Muscle of arm (tissue), 12 donors: ENCODE results near the gene GRAP2. TPM values are rescaled to one million over a fixed set of nuclear protein-coding genes. Genes with fewer than 3 reads are reported as not detected.
"Not testable (repeated sequence)": the region's sequence is repeated elsewhere in the genome, so short reads cannot be mapped to it uniquely, and the experiment has no call there.

Source experiments
- DNase-seq: peaks from one replicate; pipeline ENCODE4 v3.0.0-alpha.2; 2013
- polyA plus RNA-seq, 12 donors: library from polyadenylated mRNA; unstranded; fragments of 120-200 nt; gene quantifications; one replicate each; pipeline ENCODE4 v1.2.1, GENCODE V29; 2013; ENCODE audit not compliant: insufficient read length in 12 of 12

GRAP2 gene
- polyA plus RNA-seq, 12 donors: 0.28 to 3.1 (median 0.85) TPM; not detected in 2

DNA sequence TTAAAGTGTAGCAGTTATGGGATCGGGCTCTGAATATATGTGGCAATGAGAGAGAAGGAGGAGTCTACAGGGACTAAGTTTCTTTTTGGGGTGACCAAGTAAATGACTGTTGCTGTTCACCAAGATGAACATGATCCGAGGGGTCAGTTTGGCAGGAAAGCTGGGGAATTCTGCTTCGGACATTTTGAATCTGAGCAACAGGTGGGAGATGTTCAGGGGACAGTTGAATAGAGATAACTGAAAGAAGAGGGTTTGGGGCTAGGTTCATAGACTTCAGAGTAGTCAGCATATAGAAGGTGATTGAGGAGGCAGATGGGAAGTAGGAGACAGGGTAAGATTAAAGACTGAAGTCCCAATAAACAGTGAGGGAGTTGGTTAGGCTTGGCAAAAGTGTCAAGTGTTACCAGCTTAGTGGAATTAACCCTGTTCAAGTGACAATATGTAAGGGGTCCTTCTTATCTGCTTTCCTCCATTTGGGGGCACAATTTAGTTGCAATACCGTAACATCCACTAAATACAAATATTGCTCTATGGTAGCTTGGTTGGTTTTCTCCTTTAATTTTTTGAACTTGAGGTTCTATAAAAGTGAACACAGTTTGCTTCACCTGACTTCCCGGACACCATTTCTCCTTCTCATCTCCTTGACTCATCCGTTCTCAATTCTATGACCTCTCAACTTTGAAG lies 4.4 kb upstream of the GRAP2 start:
- DNase-seq: no peak

DNA sequence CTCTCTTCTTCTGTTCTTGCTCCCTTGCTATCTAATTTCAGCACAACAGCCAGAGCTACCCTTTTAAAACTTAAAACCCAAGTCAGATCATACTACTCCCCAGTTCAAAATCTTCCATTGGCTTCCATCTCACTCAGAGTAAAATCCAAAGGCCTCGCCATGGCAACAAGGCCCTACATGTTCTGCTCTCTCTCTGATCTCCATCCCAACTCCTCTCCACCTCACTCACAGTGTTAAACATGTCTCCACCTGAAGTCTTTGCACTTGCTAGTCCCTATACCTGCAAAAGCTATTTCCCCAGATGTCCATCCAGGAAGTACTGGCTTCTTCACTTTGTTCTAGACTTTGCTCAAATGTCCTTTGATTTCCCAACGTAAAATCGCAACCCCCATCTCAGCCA lies 3.0 kb upstream of the GRAP2 start:
- no peak for DNase-seq

- DNase-seq: no peak
Observed at GRCh38 chr22:39898997-39899396, 1.9 kb upstream of the GRAP2 start.

- DNase-seq: no peak
Observed at GRCh38 chr22:39901565-39902146, 772 bp downstream of the GRAP2 start.

GRCh38 chr22:39904024-39904423 lies 3.1 kb downstream of the GRAP2 start:
- DNase-seq: not testable (repeated sequence)

GRCh38 chr22:39904862-39905261 lies 4.0 kb downstream of the GRAP2 start:
- no peak for DNase-seq

DNA sequence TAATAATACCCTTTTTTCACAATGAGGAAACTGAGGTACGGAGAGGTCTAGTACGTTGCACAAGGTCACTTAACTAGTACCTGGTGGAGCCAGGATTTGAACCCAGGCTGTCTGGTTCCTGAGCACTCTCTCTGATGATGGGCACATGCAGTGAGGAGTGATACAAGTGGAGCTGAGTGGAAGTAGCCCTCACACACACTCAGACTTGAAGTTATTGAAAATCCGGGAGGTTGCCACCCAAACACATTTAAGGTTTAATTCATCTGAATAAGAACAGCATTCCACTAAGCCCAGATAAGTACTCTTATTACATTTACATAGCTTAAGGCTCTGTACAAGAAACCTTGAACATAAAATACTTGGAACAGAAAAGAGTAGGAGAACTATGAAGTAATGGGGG lies 4.8 kb downstream of the GRAP2 start:
- DNase-seq: no peak

DNA sequence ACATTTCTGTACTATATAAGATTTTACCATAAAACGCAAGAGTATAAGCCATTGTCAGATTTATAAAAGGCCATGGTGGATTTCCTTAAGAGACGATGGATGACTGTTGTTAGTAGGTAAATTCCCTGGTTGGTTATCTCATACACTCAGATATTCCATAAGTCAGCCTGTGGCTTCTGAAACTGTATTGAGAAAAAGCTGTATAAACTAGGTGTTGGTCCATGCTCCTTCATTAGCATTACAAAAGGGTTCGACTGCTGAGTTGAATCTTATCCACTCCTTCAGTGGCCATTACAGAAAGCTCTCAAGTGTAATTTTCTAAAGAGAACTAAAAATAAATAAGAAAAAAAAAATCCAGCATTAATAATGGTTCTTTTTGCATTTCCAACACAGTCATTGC lies 5.3 kb downstream of the GRAP2 start:
- no peak for DNase-seq

GRCh38 chr22:39907047-39907446 lies 6.2 kb downstream of the GRAP2 start:
- no peak for DNase-seq

DNA sequence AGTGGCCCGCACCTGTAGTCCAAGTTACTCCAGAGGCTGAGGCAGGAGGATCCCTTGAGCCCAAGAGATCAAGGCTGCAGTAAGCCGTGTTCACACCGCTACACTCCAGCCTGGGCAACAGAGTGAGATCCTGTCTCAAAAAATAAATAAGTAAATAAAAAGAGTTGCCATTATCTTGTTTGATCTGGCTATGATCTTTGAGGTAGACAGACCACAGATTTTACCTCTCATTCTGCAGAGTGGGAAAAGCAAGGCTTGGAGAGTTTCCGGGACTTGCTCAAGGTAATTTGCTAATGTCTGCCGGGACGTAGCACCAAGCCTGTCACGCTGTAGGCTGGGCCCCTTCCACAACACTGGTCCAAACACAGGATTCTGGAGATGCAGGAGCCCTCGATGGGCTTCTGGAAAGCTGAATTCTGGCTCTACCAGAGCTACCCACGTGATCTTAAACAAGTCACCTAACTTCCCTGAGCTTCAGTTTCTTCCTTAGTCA lies 6.8 kb downstream of the GRAP2 start:
- no peak for DNase-seq

GRCh38 chr22:39908136-39908535 lies 7.3 kb downstream of the GRAP2 start:
- DNase-seq: no peak

- DNase-seq: no peak
Observed at GRCh38 chr22:39908737-39909136, 7.9 kb downstream of the GRAP2 start.

DNA sequence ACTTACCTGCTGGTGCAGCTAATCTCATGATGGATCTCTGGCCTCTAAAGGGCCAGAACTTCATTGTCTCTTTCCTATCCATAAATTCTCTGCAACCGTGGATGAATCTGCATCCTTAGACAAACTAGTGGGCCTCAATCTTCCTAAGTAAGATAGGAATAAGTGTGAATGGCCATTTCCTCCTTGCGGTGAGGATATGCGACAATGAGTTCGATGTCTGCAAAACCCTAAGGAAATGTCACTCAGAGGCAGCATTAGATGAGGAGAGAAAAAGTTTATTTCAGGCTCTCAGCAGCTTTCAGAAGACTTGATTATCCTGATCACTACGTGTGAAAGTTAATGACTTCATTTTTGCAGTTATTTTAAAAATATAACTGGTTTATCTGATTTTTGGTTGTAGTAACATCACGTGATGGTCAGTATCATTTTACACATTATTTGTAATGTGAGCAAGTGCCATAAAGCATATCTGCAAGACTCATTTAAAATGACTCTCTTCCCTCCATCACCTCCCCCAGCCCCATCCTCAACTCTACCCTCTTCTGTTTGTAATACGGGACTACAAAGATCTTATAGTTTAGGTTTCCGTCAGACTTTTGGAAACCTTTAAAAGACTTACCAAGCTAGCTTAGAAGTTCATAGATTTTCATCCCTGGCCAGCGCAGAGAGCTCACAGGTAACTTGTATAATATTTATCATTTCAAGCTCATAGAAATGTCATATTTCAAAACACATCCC lies 10.2 kb downstream of the GRAP2 start:
- no peak for DNase-seq

- no peak for DNase-seq
Observed at GRCh38 chr22:39913321-39913720, 12.4 kb downstream of the GRAP2 start.

DNA sequence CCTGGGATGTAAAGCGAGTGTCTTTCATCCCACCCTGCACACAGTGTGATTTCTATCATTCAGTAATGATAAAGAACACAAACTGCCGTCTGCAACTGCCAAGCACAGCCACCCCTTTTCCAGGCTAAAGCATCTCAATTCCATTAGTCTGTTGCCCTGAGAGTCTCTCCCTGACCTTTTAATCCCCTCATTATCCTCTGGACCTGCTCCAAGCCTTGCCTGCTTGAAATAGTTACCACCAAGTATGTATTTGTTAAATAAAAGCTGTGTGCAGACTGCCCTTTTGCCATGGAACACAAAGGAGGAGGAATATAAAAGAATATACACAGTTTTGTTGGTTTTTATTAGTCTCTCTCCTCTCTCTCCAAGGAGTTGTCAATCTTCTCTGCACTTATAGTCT lies 13.0 kb downstream of the GRAP2 start:
- DNase-seq: no peak

DNA sequence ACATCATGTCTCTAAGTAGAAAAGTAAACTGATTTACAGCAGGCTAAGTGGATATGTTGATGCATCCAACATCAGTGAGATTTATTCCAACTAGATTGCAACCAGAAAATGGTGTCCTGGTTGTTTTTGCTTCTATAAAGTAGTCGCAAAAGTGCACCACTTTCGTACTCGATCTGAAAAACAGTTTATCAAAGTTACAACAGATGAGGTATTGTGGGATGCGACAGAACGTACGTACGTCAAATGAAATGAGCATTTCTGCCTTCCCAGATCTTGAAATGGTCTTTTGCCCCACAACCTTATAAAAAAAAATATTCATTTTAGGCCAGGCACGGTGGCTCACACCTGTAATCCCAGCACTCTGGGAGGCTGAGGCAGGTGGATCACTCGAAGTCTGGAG lies 13.7 kb downstream of the GRAP2 start:
- DNase-seq: no peak

DNA sequence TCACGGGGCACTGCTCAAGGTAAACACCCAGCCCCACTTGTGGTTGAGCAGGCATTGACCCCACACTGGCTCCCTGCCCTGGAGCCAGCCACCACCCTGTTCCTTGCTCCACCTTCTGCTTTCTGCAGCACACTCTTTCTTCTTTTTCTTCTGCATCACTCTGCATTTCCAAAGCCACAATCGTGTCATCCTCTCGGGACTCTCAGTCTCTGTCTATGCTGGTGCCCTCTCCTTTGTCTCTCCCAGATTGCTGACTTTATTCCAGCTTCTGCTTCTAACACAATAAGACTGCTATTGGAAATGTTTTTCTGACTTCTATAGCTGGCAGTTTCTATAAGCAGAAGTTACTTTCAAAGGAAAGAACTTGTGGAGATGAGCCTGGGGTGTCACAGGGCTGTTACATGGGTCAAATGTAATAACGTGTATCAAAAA lies 14.4 kb downstream of the GRAP2 start:
- no peak for DNase-seq

DNA sequence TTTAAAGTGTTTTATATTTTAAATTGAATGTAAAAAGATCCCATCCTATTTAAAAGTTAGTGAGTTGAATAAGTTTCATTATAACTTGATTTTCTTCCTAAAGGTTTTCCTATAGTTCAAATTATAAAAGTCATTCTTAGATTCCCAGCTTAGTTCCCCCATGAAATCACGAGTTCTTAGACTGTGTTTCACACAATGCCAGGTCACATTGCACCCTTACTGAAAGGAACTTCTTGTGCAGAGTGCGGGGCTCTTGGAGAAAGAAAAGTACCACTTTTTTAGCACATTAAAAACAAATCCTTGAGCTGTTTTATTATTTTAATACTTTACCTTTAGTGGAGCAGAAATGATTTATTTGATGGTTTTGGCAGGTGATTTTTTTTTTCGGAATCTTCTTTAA lies 15.6 kb downstream of the GRAP2 start:
- DNase-seq: no peak

DNA sequence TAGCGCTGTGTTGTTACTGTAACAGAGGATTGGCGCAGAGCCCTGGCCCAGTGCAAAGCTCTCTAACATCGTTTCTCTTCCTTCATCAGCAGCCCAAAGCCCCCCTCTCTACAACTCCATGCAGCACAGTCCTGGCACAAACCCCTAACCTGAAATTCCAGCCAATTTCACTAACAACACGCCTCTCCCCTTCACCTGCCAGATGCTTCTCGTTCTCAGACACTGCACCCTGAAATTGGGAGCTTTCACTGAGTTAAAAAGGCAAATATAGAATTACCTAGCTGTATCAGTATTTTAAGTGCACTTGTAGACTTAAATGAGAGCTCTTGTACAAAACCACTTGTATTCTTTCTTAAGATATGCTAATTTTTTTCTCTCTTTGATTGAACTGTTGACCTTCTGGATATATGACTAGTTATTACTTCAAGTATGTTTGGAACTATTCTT lies 16.3 kb downstream of the GRAP2 start:
- no peak for DNase-seq

DNA sequence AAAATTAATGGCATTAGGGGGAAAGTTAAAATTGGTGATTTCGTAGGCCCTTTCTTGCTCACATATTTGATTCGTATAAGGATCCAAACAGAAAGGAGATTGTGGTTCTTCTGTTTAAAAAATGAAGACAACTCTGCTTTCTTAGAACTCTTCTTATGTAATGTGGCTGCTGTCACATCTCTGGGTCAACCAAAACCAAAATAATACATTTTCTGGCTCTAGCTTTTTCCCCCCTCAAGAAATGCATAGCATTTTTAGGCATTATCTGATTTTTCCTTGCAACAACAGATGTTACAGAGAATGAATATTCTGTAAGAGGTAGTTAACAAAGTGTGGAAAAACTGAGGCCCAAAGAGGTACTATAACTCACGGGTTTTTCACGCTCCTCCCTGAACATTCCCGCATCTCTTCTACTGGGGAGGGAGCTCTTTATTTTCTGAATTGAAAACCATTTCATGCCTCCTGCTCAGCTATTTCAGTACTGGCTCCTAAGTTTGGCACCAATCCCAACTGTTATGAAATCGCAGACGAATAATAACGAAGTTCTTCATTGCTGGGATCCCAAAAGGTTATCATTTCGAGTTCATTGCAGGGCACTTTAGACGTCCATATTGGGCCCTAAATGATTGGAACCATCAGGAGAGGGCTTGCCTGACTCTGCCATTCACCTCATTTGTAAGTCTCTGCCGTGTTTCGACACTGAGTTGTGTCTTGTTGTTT lies 17.1 kb downstream of the GRAP2 start:
- no peak for DNase-seq

DNA sequence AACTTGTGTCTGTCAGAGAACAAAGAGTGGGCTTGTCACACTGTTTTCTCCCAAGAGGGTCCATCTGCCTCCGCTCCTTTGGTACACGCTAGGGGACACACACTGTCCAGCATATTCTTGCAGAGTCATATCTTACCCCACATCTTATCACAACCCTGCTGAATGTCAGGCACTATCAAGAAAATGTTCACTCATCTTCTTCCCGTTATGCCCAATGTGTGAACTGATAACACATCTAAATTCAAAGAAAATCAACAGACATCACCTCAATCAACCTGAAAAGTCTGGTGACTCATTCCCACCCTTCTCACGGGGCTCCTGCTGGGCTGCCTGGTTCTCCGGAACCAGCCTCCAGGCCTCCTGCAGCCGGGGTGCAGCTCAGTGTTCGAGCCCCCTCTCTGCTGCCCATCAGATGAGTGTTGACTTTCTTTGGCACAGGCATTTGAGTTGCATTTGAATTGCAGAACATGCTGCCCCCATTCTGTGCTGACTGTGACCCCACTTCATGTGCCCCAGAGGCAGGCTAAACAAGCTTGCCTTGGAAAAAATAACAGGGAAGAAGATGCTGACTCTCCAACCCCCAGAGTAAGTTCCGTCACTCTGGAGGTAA lies 19.4 kb downstream of the GRAP2 start:
- DNase-seq: no peak

DNA sequence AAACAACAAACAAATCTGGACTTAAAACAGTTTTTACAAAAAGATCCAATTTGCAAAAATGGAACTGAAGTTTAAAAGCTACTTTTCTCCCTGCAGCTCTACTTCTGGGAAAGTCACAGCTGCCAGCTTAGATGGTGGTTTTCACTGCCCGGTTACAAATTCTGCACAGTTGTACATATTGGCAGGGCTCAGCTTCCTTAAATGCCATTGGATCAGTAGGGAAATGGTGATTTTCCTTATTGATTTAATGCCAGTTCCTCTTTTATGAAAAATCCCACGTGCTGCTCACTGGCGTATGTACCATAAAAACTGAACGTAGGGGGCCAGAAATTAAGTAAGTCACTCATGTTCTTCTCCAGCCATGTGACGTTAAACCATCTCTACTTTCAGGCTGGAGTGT lies 22.8 kb downstream of the GRAP2 start:
- no peak for DNase-seq
